Testis (tissue), 3 donors: ENCODE data around the gene DNER. TPM values are rescaled to one million over a fixed set of nuclear protein-coding genes. Genes with fewer than 3 reads are reported as not detected.

ENCODE experiments used
- DNase-seq: peaks from one replicate; pipeline ENCODE4 v3.0.0-alpha.2; 2019
- H3K27ac ChIP-seq, 2 donors: fragments of 200-600 bp; sonication (generic); one replicate each; pipeline ENCODE4 v1.5.1; 2019
- H3K27me3 ChIP-seq: fragments of 200-600 bp; sonication (generic); one replicate; pipeline ENCODE4 v1.5.1; 2019
- H3K36me3 ChIP-seq: fragments of 200-600 bp; sonication (generic); one replicate; pipeline ENCODE4 v1.5.1; 2017; ENCODE audit warnings: low read depth; ENCODE audit errors: missing control alignments
- H3K4me1 ChIP-seq: fragments of 200-600 bp; sonication (generic); one replicate; pipeline ENCODE4 v1.5.1; 2019
- H3K4me3 ChIP-seq, 2 donors: fragments of 200-600 bp; sonication (generic); one replicate each; pipeline ENCODE4 v1.5.1; 2017 to 2019
- H3K9me3 ChIP-seq: fragments of 200-600 bp; sonication (generic); one replicate; pipeline ENCODE4 v1.5.1; 2017
- POLR2A ChIP-seq: fragments of 450-650 bp; IDR thresholded peaks from one replicate; pipeline ENCODE4 v1.6.1; 2017; ENCODE audit warnings: antibody characterized with exemption, mild to moderate bottlenecking, moderate library complexity
- WGBS, 2 donors: methylation state at CpG; one replicate each; pipeline ENCODE4 v1.1.5; 2018; 5-methylcytosine and 5-hydroxymethylcytosine counted together
- intact Hi-C: fragments of 100-400 bp; cut with DNase I; formaldehyde crosslinking; loops from one replicate; pipeline ENCODE4 v1.15.1; 2023; ENCODE audit warnings: low total_unique reads
- polyA plus RNA-seq: library from polyadenylated mRNA; stranded (reverse); fragments of 350-450 nt; fragmentation: Illumina TruSeq; extraction: RNeasy Lipid Tissue Mini Kit (QIAGEN cat#74804); gene quantifications from one replicate; pipeline ENCODE4 v1.2.3, GENCODE V29; 2014; ENCODE audit warnings: low read depth, low replicate concordance; ENCODE audit not compliant: insufficient read depth
- total RNA-seq, 2 donors: library from RNA; depleted of rRNA; stranded (reverse); fragments of >200 nt; gene quantifications; one replicate each; pipeline ENCODE4 v1.2.3, GENCODE V29; 2016
- TF ChIP-seq, protein P1 (sequence below), 3 experiments: fragments of 450-650 bp in 2 of 3; fragments of 200-600 bp in 1 of 3; sonication (generic) in 1 of 3; IDR thresholded peaks; one replicate each; pipeline ENCODE4 v1.5.1; 2016 to 2019; ENCODE audit warnings: antibody characterized with exemption in 3 of 3, mild to moderate bottlenecking in 2 of 3, moderate library complexity in 1 of 3

DNER gene
- total and polyA plus RNA-seq, 3 donors from 2014 or later, result 2.0 to 4.8 (median 2.9) TPM

DNA sequence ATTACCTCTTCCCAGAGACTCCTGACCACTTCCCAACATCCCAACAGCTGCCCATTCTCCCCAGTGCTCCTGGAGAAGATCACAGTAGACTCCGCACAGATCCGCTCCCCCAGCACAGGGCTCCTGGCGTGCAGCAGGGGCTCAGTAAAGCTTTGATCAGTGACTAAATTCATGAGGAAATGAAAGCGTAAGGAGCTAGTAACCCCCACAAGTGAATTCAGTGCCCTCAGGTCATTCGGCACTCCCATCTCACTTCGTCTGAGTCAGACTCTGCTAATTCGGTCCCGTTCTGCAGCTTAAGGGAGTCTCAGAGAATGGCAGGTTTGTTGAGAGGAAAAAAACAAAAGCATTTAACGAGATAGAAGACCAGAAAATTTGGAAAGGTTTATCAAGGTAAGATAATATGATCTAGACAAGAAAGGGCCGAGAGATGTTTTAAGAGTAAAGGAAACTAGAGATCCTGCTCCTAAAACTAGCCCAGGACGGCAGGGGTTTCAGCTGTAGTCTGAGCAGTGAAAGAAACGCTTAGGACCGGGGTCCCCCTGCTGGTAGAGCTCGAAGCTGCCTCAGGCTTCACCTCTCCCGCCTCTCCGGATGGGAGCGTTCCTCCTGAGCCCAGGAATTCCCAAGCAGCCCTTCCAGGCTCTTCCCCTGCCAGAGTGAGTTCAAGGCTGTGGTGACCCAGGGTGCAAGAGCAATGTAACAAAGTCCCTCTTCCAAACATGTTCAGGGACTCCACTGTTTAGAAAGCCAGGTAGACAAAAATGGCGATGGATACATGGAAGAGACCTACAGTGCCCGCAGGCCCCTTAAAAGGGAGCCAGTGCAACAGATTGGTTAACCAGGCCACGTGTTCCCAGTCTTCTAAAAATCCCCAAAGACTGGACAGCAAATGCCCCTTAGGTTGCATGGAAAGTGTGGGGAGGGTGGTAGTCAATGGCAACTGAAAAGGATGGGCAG is 127.3 kb downstream of the DNER start:
- intact Hi-C loops, result loop anchor here (10.0 kb wide), 1 partner anchor 312 kb away; the partner anchor contains the start of gene PID1
- Histone ChIP-seq H3K4me3 (peak overlapping the region; percentile 13 to 44), H3K27ac (peak overlapping the region in 1 of 2 donors; percentile 51), H3K36me3 (no peaks in the 10 kb centered on the region), H3K27me3 (no peaks in the 10 kb centered on the region), H3K9me3 (no peaks in the 10 kb centered on the region), H3K4me1 (peaks cover 6% of the 10 kb centered on the region)
- TF ChIP-seq POLR2A, result no peak
- TF ChIP-seq, protein P1, sequence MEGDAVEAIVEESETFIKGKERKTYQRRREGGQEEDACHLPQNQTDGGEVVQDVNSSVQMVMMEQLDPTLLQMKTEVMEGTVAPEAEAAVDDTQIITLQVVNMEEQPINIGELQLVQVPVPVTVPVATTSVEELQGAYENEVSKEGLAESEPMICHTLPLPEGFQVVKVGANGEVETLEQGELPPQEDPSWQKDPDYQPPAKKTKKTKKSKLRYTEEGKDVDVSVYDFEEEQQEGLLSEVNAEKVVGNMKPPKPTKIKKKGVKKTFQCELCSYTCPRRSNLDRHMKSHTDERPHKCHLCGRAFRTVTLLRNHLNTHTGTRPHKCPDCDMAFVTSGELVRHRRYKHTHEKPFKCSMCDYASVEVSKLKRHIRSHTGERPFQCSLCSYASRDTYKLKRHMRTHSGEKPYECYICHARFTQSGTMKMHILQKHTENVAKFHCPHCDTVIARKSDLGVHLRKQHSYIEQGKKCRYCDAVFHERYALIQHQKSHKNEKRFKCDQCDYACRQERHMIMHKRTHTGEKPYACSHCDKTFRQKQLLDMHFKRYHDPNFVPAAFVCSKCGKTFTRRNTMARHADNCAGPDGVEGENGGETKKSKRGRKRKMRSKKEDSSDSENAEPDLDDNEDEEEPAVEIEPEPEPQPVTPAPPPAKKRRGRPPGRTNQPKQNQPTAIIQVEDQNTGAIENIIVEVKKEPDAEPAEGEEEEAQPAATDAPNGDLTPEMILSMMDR (IDR thresholded peaks at IDR 0.05), result peak; percentile 72 to 82 (median 80)
- WGBS, 2 donors, result 17 to 19% methylated on average over 20 of the region's 20 CpGs
- peak; percentile 92 for DNase-seq

GRCh38 chr2:229586012-229586411 is 128.3 kb downstream of the DNER start:
- intact Hi-C loops, result loop anchor here (10.0 kb wide), 1 partner anchor 311 kb away; the partner anchor contains the start of gene PID1
- H3K36me3 ChIP-seq, result no peaks in the 10 kb centered on the region
- H3K27ac ChIP-seq, result peak overlapping the region in 1 of 2 donors; percentile 65
- TF ChIP-seq POLR2A, result no peak
- WGBS, 2 donors, result 51 to 53% methylated on average over 7 of the region's 7 CpGs
- DNase-seq, result no peak
- no peaks in the 10 kb centered on the region for H3K9me3 ChIP-seq
- H3K27me3 ChIP-seq, result no peaks in the 10 kb centered on the region
- no peak overlapping the region for H3K4me3 ChIP-seq
- H3K4me1 ChIP-seq, result peaks cover 9% of the 10 kb centered on the region

DNA sequence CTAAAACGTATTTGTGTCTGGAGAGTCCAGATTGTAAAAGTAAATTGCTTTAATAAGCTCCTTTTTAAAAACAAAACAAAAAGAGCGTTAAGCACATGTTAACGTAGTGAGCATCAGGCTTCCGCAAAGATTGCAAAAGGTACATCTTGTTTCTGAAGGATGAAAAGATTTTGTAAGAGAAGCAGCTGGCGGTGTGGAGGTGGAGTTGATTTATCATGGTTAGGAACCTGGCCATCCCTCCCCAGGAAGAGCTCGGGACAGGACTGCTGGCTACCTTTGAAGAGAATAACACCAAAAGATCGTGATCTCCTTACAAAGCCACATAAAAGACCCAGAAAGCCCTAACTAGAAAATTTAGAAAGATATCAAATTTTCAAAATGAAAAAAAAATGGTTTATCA is 132.2 kb downstream of the DNER start:
- WGBS, 2 donors, result 42 to 72% methylated on average over 7 of the region's 7 CpGs
- intact Hi-C loops, result loop anchor here (10.0 kb wide), 1 partner anchor 307 kb away; the partner anchor contains the start of gene PID1

GRCh38 chr2:229578052-229578846 is 136.1 kb downstream of the DNER start:
- Histone ChIP-seq H3K9me3 (no peaks in the 10 kb centered on the region), H3K27ac (no peak overlapping the region), H3K4me1 (peaks cover 5% of the 10 kb centered on the region), H3K27me3 (no peaks in the 10 kb centered on the region), H3K36me3 (no peaks in the 10 kb centered on the region), H3K4me3 (no peak overlapping the region)
- TF ChIP-seq, protein P1 (IDR thresholded peaks at IDR 0.05), result no peak
- TF ChIP-seq POLR2A, result no peak
- intact Hi-C loops, result no loop called here
- DNase-seq, result no peak
- WGBS, 2 donors, result 46 to 48% methylated on average over 8 of the region's 8 CpGs

More for the DNA sequence above, 132.2 kb downstream of the DNER start:
- H3K4me1 ChIP-seq, result peaks cover 11% of the 10 kb centered on the region
- DNase-seq, result no peak
- H3K27me3 ChIP-seq, result no peaks in the 10 kb centered on the region
- H3K9me3 ChIP-seq, result no peaks in the 10 kb centered on the region
- no peaks in the 10 kb centered on the region for H3K36me3 ChIP-seq
- TF ChIP-seq, protein P1 (IDR thresholded peaks at IDR 0.05), result no peak
- no peak for TF ChIP-seq POLR2A
- peak overlapping the region in 1 of 2 donors; percentile 14 for H3K27ac ChIP-seq
- no peak overlapping the region for H3K4me3 ChIP-seq
